HG02571 (cell line): ENCODE measurements around the gene MAGI2.

ENCODE experiments used
- ATAC-seq: cut with Tn5 transposase; IDR thresholded peaks from one replicate; pipeline ENCODE4 v1.9.1; 2021; ENCODE audit warnings: mild to moderate bottlenecking, moderate library complexity; ENCODE audit not compliant: unreplicated experiment

MAGI2 gene

DNA sequence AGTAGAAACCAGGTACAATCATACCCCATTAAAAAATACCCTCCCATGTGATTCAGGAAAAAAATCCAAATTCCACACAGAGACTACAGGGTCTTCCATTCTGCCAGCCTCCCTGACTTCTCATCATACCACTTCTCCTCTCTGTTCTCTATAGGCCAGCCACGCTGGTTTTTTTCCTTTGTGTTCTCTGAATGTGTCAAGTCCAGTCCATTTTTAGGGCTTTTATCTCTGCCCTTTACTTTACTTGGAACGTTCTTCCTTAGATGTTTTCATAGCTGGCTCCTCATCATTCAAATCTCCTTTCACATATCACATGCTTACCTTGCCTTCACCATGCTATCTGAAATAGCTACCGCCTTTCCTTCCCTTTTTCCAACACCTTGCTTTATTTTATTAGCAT lies 1057.3 kb downstream of the MAGI2 start:
- ATAC-seq: no peak

DNA sequence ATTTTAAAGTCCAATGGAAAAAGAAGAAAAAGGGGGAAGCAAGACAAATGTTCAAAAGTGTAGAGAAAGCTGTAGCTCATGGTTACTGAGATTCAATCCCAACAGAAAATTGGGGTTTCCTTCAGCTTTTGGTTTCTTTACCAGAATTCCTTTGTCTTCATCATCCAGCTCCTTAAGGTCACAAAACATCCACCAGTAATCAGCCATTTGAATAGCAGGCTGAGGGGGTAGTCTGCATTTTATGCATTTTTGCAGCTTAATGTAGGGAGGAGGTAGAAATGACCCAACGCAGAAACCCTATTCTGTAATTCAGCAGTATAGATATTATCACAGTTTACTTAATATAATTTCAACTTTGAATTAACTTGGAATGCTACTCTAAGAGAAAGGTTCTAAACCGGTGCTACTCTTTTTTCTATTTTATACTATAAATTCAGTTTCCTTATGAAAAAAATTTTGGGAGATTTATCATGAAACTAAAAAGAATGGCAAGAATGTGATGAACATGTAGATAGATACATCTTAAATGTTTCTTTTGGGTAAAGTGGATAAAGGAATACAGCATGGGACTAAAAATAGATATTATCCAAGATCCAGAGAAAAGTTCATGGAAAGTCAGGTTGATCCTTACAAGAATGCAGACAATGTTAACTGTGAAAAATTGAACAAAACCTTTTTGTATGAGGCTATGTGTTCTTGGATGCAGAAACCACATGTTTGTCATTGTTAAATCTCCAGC lies 1058.0 kb downstream of the MAGI2 start:
- ATAC-seq: no peak

- ATAC-seq: no peak
These were observed 1064.4 kb downstream of the MAGI2 start for GRCh38 chr7:78389022-78389421.

DNA sequence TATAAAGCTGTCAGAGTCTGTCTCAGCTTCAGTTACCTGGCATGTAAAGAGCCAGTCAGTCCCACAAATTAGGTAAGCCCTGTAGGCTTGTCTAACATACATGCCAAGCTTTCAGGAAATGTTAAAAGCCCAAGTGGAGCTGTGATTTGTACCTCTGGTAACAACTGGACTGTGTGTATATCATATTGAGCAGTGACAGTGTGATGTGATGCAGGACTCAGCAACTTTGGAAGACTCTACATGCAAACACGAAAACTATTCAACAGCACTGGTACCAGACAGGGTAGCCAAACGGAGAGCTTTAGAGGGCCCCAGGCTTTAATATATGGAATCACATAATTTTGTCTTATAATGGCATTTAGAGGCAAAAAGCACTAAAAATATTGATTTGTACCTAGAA lies 1066.9 kb downstream of the MAGI2 start:
- ATAC-seq: no peak

DNA sequence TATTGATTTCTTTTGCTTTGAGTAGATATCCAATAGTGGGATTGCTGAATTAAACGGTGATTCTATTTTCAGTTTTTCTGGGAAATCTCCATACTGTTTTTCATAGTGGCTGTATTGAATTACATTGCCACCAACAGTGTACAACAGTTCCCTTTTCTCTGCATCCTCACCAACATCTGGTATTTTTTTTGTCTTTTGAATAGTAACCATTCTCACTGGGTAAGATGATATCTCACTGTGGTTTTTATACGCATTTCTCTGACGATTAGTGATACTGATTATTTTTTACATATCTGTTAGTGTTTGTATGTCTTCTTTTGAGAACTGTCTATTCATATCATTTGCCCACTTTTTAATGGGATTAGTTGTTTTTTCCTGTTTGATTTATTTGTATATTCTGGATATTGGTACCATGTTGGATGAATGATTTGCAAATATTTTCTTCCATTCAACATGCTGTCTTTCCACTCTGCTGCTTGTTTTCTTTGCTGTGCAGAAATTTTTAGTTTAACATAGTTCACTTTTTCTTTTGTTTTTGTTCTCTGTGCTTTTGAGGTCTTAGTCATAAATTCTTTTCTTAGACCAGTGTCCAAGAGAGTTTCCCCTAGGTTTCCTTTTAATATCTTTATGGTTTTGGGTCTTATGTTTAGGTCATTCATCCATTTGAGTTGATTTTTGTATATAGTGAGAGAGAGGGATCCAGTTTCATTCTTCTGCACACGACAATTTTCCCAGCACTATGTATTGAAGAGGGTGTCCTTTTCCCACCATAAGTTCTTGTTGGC lies 1070.2 kb downstream of the MAGI2 start:
- ATAC-seq: no peak

GRCh38 chr7:78379148-78379547 lies 1074.3 kb downstream of the MAGI2 start:
- no peak for ATAC-seq

DNA sequence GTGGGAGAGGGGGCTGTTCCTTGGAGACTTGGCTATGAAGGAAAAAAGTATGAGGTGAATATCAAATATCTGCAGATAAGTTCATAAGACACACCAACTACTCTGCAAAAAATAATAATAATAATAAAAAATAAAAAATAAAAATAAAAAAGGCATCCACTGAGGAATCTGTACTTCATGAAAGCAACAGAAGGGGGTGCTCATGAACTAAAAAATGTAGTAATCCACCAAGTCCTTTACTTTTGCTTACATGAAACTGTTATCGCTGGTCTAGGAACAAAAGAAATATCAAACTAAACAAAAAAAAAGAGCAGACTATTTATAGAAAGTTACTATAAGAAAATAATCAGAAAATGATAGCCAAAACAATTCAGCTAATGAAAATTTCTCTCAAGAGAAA lies 1075.9 kb downstream of the MAGI2 start:
- no peak for ATAC-seq

GRCh38 chr7:78370936-78371335 lies 1082.5 kb downstream of the MAGI2 start:
- ATAC-seq: no peak

DNA sequence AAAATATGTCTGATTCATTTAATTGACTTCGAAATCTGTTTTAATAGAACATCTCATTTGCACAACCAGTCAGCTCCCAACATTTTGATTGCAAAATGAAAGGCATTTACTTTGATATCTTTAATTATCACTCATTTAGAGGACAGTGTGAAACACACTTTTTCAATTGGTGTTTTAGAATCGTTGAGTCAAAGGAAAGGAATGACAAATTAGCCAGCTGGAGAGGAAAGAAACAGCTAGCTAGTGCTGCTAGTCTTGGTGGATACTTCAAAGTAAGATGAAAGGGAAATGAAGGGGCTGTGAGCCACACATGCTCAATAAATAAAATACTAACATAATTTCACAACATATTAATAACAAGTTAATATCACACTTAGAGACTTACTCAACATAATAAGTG lies 1084.7 kb downstream of the MAGI2 start:
- ATAC-seq: no peak

DNA sequence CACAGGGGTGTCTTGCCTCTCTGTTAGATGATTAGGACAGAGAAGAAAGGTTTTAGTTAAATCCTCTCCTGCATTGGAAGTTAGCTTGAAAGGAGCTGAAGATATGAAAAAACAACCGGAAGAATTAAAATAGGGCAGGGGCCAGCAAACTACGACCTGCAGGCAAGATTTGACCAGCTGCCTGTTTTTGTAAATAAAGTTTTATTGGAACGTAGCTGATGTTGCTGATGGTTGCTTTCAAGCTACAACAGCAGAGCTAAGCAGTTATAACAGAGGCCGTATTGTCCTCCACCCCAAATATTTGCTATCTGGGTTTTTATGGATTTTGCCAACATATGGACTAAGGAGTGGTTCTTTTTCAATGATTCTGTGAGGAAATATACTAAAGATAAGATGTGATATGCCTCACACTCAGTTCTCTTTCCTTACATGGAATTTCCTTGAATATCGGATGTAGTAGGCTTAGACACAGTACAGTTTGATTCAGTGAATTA lies 1086.1 kb downstream of the MAGI2 start:
- ATAC-seq: no peak

- no peak for ATAC-seq
These were observed 1089.6 kb downstream of the MAGI2 start for GRCh38 chr7:78363866-78364265.

DNA sequence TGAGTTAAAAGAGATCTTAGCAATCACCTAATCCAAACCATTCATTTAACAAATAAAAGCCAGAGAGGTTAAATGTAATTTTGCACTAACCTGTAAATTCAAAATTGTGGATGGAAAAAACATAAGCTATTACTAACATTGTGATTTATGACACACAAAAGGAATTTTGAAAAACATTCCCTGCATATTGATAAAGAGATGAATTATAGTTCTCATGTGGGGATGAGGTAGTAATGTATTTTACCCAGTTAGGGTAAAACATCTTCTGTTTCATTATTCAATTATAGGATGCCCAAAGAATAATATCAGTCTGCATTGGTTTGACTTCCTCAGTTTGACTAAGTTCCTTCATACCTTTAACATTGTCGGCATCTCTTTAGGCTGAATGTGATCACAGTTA lies 1093.6 kb downstream of the MAGI2 start:
- no peak for ATAC-seq

DNA sequence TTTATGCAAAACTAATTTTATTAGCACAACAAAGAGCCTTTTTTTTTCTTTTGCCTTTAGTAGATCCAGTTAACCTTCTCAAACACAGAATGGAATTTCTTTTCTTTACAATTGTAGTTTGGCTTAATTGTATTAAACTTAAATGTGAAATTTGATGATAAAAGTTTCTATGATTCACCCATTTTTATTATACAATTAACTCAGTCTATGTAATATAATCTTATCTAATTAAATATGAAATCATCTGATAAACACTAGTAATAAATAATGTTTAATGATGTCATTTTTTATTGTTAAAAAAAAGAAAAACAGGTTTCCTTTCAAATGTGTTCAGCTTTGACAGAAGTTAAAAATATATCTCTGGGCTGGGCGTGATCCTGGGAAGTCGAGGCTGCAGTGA lies 1095.8 kb downstream of the MAGI2 start:
- ATAC-seq: no peak

DNA sequence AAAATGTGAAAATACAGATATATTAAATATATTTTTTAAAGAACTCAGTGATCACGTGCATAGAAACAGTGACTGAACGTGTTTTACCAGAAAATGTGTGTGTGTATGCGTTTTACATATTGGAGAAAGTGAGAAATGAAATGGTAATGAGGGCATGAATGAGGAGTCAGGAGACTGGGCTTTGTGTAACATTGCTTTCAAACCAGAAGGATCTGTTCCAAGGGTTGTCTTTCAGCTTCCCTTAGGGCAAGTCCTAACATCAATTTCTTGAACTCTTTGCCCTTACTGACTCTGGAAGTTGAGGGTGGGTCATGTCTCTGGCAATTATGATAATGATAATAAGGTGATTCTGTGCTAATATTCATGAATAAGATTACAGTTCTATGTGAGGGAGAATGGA lies 1097.6 kb downstream of the MAGI2 start:
- no peak for ATAC-seq

- ATAC-seq: no peak
These were observed 1102.5 kb downstream of the MAGI2 start for GRCh38 chr7:78350926-78351325.

DNA sequence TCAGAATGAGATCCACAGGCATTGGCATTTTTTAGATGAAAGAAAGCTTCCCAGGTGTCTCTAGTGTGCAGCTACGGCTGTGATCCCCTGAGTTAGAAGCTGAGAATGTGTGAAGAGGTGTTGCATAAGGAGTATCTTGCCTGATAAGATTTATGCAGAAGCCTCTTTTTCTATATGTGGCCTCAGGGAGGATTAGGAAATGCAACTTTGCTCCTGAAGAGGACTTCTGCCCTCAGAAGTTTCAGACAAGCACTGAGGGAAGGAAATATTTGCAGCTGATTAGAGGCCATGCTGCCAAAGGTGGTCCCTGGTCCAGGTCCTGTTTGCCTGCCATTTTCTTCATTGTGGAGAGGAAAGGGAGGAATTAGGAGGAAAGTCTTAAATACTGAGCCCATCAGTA lies 1103.1 kb downstream of the MAGI2 start:
- ATAC-seq: no peak

GRCh38 chr7:78346827-78347226 lies 1106.6 kb downstream of the MAGI2 start:
- no peak for ATAC-seq

GRCh38 chr7:78345979-78346378 lies 1107.5 kb downstream of the MAGI2 start:
- no peak for ATAC-seq

DNA sequence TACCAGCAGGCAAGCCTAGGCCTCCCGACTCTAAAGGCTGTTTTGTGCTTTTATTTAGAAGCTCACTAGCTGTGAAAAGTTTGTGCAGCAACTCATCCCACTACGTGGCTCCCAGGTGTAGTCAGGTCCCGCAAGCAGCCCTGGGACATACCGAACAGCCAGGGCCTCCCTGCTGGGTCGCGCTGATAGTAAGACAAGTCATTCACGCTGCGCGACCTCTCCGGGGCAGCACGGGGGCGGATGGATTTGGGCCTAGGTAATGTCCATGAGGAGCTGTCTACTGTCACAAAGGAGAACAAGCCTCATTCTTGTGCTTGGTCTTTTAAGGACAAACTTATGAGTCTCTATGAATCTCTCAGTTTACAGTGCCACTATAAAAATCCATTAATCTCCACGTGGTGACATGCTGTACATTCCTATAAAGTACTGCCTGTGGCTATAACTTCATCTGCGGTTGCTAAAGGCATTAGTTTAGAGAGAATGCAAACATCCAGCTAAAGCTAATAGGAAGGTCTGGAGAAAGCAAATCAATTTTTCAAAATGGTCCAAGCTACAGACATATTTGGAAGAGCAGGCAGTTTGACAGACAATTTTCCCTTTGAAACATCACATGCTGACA lies 1108.1 kb downstream of the MAGI2 start:
- no peak for ATAC-seq

- no peak for ATAC-seq
These were observed 1119.0 kb downstream of the MAGI2 start for GRCh38 chr7:78334426-78334825.

DNA sequence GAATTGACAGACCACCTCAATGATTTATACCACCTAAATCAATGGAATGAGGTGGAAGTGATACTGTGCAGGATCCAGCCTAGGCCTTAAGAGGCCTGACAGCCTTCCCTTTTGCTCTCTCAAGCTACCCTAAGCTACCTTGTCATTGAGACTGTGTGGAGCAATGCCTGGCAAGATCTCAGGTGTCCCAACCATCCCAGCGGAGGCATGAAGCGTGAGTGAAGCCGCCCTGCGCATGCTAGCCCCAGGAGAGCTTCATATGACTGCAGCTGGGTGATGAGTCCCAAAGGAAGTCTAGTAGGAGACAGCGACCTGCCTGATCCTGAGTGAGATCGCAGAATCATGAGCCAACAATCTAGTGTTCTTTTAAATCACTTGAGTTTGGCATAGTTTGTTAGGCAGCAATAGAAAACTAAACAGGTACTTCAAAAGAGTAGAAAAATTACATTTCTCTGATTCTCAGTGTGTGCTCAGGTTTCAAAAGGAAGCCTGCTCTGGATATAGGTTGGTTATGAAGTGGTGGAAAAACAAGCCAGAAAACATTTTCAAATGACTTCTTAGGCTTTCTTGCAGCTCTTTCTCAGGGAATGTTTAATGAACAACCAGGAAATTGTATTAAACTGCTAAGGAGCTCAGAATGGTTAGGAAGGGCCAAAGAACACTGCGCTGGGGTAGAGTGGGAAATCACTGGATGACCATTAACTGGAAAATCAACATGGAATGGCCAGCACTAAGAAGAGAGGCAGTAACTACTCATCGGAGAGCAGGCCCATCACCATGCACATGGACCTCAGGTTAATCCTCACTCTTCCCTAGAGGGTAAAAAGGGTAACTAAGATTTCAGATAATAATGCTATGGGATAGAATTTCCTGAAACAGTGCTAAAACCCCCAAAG lies 1119.7 kb downstream of the MAGI2 start:
- no peak for ATAC-seq
